WTC11 (cell line): ENCODE measurements around the gene HYDIN. TPM values are rescaled to one million over a fixed set of nuclear protein-coding genes. Genes with fewer than 3 reads are reported as not detected.

ENCODE experiments used
- GTF2I ChIP-seq: fragments of 250-450 bp; sonication (Bioruptor Pico); conservative IDR thresholded peaks from 2 replicates; pipeline ENCODE4 v1.4.0; 2021; ENCODE audit warnings: mild to moderate bottlenecking
- NR1H2 ChIP-seq: sonication (generic); formaldehyde crosslinking; IDR thresholded peaks from 2 replicates; pipeline ENCODE4 v1.9.0; 2021; ENCODE audit warnings: mild to moderate bottlenecking, moderate library complexity, missing genetic modification reagents
- RELA ChIP-seq: sonication (generic); formaldehyde crosslinking; IDR thresholded peaks from 2 replicates; pipeline ENCODE4 v1.8.1; 2022; ENCODE audit warnings: missing genetic modification reagents, mild to moderate bottlenecking, borderline replicate concordance
- TEAD1 ChIP-seq: sonication (generic); formaldehyde crosslinking; IDR thresholded peaks from 2 replicates; pipeline ENCODE4 v1.8.0; 2022; ENCODE audit warnings: mild to moderate bottlenecking, missing genetic modification reagents
- ZNF121 ChIP-seq: sonication (generic); formaldehyde crosslinking; IDR thresholded peaks from 2 replicates; pipeline ENCODE4 v1.8.0; 2023; ENCODE audit warnings: missing genetic modification reagents
- ZNF138 ChIP-seq: sonication (generic); formaldehyde crosslinking; conservative IDR thresholded peaks from 2 replicates; pipeline ENCODE4 v1.8.1; 2022; ENCODE audit warnings: mild to moderate bottlenecking, moderate library complexity, missing genetic modification reagents
- ZNF671 ChIP-seq: fragments of 250-450 bp; sonication (Bioruptor Pico); IDR thresholded peaks from 2 replicates; pipeline ENCODE4 v1.8.0; 2021; ENCODE audit warnings: mild to moderate bottlenecking
- total RNA-seq: library from RNA; stranded (reverse); gene quantifications from 3 replicates; pipeline ENCODE4 v1.2.3, GENCODE V29; 2021
- TF ChIP-seq, protein P1 (sequence below): fragments of 250-450 bp; sonication (Bioruptor Pico); conservative IDR thresholded peaks from 2 replicates; pipeline ENCODE4 v1.9.0; 2021; ENCODE audit warnings: mild to moderate bottlenecking
- TF ChIP-seq, protein P2 (sequence below): sonication (generic); formaldehyde crosslinking; IDR thresholded peaks from 2 replicates; pipeline ENCODE4 v1.8.1; 2023; ENCODE audit warnings: mild to moderate bottlenecking, missing genetic modification reagents
- TF ChIP-seq, protein P3 (sequence below): sonication (generic); formaldehyde crosslinking; IDR thresholded peaks from 2 replicates; pipeline ENCODE4 v1.8.0; 2023; ENCODE audit warnings: missing genetic modification reagents, mild to moderate bottlenecking, borderline replicate concordance
- TF ChIP-seq, protein P4 (sequence below): sonication (generic); formaldehyde crosslinking; IDR thresholded peaks from 2 replicates; pipeline ENCODE4 v1.8.1; 2022; ENCODE audit warnings: low read depth, mild to moderate bottlenecking, moderate library complexity, missing genetic modification reagents, borderline replicate concordance
- TF ChIP-seq, protein P5 (sequence below): sonication (generic); formaldehyde crosslinking; IDR thresholded peaks from 2 replicates; pipeline ENCODE4 v1.8.0; 2022; ENCODE audit warnings: mild to moderate bottlenecking, missing genetic modification reagents
- TF ChIP-seq, protein P6 (sequence below): sonication (generic); formaldehyde crosslinking; IDR thresholded peaks from 2 replicates; pipeline ENCODE4 v1.8.1; 2023; ENCODE audit warnings: mild to moderate bottlenecking, moderate library complexity, missing genetic modification reagents
- TF ChIP-seq, protein P7 (sequence below): fragments of 250-450 bp; sonication (Bioruptor Pico); IDR thresholded peaks from 2 replicates; pipeline ENCODE4 v1.9.0; 2021; ENCODE audit warnings: mild to moderate bottlenecking
- TF ChIP-seq, protein P8 (sequence below): fragments of 250-450 bp; sonication (Bioruptor Pico); IDR thresholded peaks from 2 replicates; pipeline ENCODE4 v1.9.0; 2021; ENCODE audit warnings: mild to moderate bottlenecking, borderline replicate concordance

HYDIN gene
- total RNA-seq, 1 experiment from 2014 or later, result 2.6 TPM

DNA sequence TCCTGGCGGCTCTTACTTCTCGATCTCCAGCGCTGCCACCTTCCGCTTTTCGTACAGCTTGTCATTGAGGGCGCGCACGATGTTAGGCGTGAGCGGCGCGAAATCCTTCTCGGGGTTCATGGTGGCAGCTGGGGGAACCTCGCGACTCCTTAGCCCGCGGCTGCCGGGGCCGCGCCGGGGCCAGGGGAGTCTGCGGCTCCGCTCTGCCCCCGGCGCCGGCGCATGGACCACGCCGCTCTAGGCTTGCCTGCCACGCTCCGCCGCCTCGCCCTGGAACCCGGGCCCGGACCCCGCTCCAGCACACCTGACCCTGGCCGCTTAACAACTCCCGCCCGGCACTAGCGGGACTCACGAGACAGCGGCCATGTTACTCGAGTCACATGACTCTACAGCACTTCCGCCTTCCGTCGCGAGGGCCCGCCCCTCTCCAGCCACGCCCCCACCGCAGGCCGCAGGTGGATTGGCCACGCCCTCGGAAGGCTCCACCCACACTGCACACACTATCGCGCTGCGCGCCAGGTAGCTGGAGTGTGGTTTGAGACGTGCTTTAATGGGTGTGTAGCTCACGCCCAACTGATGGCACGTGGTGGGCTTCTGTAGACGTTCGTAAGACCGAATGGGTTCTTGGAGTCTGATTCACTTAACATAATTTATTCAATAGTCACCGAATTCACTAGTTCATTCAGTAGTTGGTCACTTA is 429.6 kb downstream of the HYDIN start, which contains the start of gene VAC14 (continued):
- TF ChIP-seq, protein P1, sequence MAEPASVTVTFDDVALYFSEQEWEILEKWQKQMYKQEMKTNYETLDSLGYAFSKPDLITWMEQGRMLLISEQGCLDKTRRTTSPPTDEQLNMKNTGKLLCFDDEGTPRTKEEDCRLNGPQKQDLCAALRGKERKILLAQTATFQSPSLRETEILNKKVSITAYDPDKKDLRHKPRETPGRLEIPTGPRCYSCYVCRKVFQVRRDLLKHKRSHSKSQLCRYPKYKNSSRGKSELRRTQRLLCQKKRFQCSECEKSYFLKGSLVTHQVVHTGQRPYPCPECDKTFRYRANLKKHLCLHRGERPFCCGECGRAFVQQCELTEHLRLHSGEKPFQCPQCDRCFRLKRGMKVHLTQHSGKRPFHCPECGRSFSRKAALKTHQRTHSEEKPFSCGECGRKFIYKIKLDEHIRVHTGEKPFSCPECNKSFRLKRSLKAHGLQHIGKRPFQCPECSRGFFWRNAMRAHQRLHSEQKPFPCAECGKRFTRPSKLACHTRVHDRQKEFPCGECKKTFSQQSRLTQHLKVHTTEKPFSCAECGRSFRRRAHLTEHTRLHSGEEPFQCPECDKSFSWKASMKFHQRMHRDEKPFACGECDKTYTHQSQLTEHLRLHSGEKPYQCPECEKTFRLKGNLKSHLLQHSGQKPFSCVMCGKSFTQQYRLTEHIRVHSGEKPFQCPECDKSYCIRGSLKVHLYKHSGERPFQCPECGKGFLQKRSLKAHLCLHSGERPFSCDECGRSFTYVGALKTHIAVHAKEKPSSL (CRISPR knock-in tag), result no peak
- TF ChIP-seq ZNF121 (CRISPR knock-in tag) (no peak), ZNF671 (CRISPR knock-in tag) (no peak), ZNF138 (no peak), GTF2I (CRISPR knock-in tag) (no peak), NR1H2 (CRISPR knock-in tag) (no peak), RELA (CRISPR knock-in tag) (0 out of 2 replicates have a peak, but pooled peaks have one; percentile 44), TEAD1 (CRISPR knock-in tag) (0 out of 2 replicates have a peak, but pooled peaks have one; percentile 56)
- TF ChIP-seq, protein P2, sequence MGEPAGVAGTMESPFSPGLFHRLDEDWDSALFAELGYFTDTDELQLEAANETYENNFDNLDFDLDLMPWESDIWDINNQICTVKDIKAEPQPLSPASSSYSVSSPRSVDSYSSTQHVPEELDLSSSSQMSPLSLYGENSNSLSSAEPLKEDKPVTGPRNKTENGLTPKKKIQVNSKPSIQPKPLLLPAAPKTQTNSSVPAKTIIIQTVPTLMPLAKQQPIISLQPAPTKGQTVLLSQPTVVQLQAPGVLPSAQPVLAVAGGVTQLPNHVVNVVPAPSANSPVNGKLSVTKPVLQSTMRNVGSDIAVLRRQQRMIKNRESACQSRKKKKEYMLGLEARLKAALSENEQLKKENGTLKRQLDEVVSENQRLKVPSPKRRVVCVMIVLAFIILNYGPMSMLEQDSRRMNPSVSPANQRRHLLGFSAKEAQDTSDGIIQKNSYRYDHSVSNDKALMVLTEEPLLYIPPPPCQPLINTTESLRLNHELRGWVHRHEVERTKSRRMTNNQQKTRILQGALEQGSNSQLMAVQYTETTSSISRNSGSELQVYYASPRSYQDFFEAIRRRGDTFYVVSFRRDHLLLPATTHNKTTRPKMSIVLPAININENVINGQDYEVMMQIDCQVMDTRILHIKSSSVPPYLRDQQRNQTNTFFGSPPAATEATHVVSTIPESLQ, result no peak
- TF ChIP-seq, protein P3, sequence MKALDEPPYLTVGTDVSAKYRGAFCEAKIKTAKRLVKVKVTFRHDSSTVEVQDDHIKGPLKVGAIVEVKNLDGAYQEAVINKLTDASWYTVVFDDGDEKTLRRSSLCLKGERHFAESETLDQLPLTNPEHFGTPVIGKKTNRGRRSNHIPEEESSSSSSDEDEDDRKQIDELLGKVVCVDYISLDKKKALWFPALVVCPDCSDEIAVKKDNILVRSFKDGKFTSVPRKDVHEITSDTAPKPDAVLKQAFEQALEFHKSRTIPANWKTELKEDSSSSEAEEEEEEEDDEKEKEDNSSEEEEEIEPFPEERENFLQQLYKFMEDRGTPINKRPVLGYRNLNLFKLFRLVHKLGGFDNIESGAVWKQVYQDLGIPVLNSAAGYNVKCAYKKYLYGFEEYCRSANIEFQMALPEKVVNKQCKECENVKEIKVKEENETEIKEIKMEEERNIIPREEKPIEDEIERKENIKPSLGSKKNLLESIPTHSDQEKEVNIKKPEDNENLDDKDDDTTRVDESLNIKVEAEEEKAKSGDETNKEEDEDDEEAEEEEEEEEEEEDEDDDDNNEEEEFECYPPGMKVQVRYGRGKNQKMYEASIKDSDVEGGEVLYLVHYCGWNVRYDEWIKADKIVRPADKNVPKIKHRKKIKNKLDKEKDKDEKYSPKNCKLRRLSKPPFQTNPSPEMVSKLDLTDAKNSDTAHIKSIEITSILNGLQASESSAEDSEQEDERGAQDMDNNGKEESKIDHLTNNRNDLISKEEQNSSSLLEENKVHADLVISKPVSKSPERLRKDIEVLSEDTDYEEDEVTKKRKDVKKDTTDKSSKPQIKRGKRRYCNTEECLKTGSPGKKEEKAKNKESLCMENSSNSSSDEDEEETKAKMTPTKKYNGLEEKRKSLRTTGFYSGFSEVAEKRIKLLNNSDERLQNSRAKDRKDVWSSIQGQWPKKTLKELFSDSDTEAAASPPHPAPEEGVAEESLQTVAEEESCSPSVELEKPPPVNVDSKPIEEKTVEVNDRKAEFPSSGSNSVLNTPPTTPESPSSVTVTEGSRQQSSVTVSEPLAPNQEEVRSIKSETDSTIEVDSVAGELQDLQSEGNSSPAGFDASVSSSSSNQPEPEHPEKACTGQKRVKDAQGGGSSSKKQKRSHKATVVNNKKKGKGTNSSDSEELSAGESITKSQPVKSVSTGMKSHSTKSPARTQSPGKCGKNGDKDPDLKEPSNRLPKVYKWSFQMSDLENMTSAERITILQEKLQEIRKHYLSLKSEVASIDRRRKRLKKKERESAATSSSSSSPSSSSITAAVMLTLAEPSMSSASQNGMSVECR, result no peak
- TF ChIP-seq, protein P4, sequence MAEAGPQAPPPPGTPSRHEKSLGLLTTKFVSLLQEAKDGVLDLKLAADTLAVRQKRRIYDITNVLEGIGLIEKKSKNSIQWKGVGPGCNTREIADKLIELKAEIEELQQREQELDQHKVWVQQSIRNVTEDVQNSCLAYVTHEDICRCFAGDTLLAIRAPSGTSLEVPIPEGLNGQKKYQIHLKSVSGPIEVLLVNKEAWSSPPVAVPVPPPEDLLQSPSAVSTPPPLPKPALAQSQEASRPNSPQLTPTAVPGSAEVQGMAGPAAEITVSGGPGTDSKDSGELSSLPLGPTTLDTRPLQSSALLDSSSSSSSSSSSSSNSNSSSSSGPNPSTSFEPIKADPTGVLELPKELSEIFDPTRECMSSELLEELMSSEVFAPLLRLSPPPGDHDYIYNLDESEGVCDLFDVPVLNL (CRISPR knock-in tag), result no peak
- TF ChIP-seq, protein P5, sequence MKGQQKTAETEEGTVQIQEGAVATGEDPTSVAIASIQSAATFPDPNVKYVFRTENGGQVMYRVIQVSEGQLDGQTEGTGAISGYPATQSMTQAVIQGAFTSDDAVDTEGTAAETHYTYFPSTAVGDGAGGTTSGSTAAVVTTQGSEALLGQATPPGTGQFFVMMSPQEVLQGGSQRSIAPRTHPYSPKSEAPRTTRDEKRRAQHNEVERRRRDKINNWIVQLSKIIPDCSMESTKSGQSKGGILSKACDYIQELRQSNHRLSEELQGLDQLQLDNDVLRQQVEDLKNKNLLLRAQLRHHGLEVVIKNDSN, result peak; percentile 98
- TF ChIP-seq, protein P6, sequence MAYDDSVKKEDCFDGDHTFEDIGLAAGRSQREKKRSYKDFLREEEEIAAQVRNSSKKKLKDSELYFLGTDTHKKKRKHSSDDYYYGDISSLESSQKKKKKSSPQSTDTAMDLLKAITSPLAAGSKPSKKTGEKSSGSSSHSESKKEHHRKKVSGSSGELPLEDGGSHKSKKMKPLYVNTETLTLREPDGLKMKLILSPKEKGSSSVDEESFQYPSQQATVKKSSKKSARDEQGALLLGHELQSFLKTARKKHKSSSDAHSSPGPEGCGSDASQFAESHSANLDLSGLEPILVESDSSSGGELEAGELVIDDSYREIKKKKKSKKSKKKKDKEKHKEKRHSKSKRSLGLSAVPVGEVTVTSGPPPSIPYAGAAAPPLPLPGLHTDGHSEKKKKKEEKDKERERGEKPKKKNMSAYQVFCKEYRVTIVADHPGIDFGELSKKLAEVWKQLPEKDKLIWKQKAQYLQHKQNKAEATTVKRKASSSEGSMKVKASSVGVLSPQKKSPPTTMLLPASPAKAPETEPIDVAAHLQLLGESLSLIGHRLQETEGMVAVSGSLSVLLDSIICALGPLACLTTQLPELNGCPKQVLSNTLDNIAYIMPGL (CRISPR knock-in tag), result no peak
- TF ChIP-seq, protein P7, sequence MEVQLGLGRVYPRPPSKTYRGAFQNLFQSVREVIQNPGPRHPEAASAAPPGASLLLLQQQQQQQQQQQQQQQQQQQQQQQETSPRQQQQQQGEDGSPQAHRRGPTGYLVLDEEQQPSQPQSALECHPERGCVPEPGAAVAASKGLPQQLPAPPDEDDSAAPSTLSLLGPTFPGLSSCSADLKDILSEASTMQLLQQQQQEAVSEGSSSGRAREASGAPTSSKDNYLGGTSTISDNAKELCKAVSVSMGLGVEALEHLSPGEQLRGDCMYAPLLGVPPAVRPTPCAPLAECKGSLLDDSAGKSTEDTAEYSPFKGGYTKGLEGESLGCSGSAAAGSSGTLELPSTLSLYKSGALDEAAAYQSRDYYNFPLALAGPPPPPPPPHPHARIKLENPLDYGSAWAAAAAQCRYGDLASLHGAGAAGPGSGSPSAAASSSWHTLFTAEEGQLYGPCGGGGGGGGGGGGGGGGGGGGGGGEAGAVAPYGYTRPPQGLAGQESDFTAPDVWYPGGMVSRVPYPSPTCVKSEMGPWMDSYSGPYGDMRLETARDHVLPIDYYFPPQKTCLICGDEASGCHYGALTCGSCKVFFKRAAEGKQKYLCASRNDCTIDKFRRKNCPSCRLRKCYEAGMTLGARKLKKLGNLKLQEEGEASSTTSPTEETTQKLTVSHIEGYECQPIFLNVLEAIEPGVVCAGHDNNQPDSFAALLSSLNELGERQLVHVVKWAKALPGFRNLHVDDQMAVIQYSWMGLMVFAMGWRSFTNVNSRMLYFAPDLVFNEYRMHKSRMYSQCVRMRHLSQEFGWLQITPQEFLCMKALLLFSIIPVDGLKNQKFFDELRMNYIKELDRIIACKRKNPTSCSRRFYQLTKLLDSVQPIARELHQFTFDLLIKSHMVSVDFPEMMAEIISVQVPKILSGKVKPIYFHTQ (CRISPR knock-in tag), result no peak
- TF ChIP-seq, protein P8, sequence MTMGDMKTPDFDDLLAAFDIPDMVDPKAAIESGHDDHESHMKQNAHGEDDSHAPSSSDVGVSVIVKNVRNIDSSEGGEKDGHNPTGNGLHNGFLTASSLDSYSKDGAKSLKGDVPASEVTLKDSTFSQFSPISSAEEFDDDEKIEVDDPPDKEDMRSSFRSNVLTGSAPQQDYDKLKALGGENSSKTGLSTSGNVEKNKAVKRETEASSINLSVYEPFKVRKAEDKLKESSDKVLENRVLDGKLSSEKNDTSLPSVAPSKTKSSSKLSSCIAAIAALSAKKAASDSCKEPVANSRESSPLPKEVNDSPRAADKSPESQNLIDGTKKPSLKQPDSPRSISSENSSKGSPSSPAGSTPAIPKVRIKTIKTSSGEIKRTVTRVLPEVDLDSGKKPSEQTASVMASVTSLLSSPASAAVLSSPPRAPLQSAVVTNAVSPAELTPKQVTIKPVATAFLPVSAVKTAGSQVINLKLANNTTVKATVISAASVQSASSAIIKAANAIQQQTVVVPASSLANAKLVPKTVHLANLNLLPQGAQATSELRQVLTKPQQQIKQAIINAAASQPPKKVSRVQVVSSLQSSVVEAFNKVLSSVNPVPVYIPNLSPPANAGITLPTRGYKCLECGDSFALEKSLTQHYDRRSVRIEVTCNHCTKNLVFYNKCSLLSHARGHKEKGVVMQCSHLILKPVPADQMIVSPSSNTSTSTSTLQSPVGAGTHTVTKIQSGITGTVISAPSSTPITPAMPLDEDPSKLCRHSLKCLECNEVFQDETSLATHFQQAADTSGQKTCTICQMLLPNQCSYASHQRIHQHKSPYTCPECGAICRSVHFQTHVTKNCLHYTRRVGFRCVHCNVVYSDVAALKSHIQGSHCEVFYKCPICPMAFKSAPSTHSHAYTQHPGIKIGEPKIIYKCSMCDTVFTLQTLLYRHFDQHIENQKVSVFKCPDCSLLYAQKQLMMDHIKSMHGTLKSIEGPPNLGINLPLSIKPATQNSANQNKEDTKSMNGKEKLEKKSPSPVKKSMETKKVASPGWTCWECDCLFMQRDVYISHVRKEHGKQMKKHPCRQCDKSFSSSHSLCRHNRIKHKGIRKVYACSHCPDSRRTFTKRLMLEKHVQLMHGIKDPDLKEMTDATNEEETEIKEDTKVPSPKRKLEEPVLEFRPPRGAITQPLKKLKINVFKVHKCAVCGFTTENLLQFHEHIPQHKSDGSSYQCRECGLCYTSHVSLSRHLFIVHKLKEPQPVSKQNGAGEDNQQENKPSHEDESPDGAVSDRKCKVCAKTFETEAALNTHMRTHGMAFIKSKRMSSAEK (CRISPR knock-in tag), result no peak
